ENCODE measurements around the gene TTLL5. TPM values are rescaled to one million over a fixed set of nuclear protein-coding genes. Genes with fewer than 3 reads are reported as not detected.

Gene TTLL5
- total RNA-seq, 2 experiments from 2014 or later: 19.8 to 26.4 TPM

GRCh38 chr14:75884198-75884611, 223.2 kb downstream of the TTLL5 start:
- H3K4me3 Mint-ChIP-seq: no peak overlapping the region
- ATAC-seq (ENCODE audit: poor library complexity): no peak
- POLR2A ChIA-PET: no interaction called here
- no peak for DNase-seq
- H3K36me3 ChIP-seq (ENCODE audit: insufficient read depth, low read length): peaks cover 5% of the 10 kb centered on the region
- no peaks in the 10 kb centered on the region for H3K9me3 ChIP-seq (ENCODE audit: control insufficient read depth in 1 of 2, insufficient read depth in 1 of 2, low read length in 2 of 2)
- H3K9me3 Mint-ChIP-seq: no peaks in the 10 kb centered on the region
- no peaks in the 10 kb centered on the region for H3K27me3 Mint-ChIP-seq
- H3K36me3 Mint-ChIP-seq (ENCODE audit: low read depth): peaks cover 44% of the 10 kb centered on the region
- no peak for TF ChIP-seq CTCF (IDR thresholded peaks at IDR 0.05)
- no peak overlapping the region for H3K27ac ChIP-seq (ENCODE audit: low read depth in 1 of 2, low read length in 2 of 2)
- no peaks in the 10 kb centered on the region for H3K4me1 Mint-ChIP-seq (ENCODE audit: low read depth)
- intact Hi-C loops (cut with DNase I, micrococcal nuclease): no loop called here
- H3K27me3 ChIP-seq (ENCODE audit: control insufficient read depth in 1 of 2, insufficient read depth in 2 of 2, low read length in 2 of 2): no peaks in the 10 kb centered on the region
- no peak overlapping the region for H3K27ac Mint-ChIP-seq
- H3K4me1 ChIP-seq (ENCODE audit: insufficient read depth, low read length): no peaks in the 10 kb centered on the region
- H3K4me3 ChIP-seq (ENCODE audit: low read length): no peak overlapping the region
- CTCF ChIA-PET: no interaction called here

DNA sequence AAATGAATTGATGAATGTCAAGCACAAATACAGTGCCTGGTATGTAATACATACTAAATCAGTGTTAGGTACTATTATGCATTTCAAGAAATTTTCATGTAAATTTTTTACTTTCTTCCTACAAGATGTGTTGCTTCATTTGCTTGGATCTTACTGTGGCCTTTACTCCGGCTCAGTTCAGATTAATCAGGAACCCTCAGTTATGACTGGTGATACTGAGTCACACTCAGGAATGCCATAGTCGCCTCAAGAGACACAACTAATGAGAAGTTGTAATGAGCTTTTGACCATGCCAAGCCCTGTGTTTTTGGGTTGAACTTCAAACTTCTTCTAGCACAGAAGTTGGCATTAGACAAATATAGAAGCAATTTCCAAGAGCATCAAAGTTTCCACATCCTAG, 224.8 kb downstream of the TTLL5 start:
- H3K4me1 ChIP-seq (ENCODE audit: insufficient read depth, low read length): no peaks in the 10 kb centered on the region
- no peak overlapping the region for H3K4me3 Mint-ChIP-seq
- H3K36me3 ChIP-seq (ENCODE audit: insufficient read depth, low read length): peaks cover 5% of the 10 kb centered on the region
- no peaks in the 10 kb centered on the region for H3K27me3 ChIP-seq (ENCODE audit: control insufficient read depth in 1 of 2, insufficient read depth in 2 of 2, low read length in 2 of 2)
- ChIA-PET CTCF (no interaction called here), POLR2A (no interaction called here)
- H3K9me3 ChIP-seq (ENCODE audit: control insufficient read depth in 1 of 2, insufficient read depth in 1 of 2, low read length in 2 of 2): no peaks in the 10 kb centered on the region
- no peak overlapping the region for H3K27ac Mint-ChIP-seq
- ATAC-seq (ENCODE audit: poor library complexity) (no peak), DNase-seq (no peak)
- no peak for TF ChIP-seq CTCF (IDR thresholded peaks at IDR 0.05)
- H3K27me3 Mint-ChIP-seq: no peaks in the 10 kb centered on the region
- H3K4me1 Mint-ChIP-seq (ENCODE audit: low read depth): no peaks in the 10 kb centered on the region
- H3K4me3 ChIP-seq (ENCODE audit: low read length): no peak overlapping the region
- no peaks in the 10 kb centered on the region for H3K9me3 Mint-ChIP-seq
- peaks cover 44% of the 10 kb centered on the region for H3K36me3 Mint-ChIP-seq (ENCODE audit: low read depth)
- intact Hi-C loops (cut with DNase I, micrococcal nuclease): no loop called here
- H3K27ac ChIP-seq (ENCODE audit: low read depth in 1 of 2, low read length in 2 of 2): no peak overlapping the region

DNA sequence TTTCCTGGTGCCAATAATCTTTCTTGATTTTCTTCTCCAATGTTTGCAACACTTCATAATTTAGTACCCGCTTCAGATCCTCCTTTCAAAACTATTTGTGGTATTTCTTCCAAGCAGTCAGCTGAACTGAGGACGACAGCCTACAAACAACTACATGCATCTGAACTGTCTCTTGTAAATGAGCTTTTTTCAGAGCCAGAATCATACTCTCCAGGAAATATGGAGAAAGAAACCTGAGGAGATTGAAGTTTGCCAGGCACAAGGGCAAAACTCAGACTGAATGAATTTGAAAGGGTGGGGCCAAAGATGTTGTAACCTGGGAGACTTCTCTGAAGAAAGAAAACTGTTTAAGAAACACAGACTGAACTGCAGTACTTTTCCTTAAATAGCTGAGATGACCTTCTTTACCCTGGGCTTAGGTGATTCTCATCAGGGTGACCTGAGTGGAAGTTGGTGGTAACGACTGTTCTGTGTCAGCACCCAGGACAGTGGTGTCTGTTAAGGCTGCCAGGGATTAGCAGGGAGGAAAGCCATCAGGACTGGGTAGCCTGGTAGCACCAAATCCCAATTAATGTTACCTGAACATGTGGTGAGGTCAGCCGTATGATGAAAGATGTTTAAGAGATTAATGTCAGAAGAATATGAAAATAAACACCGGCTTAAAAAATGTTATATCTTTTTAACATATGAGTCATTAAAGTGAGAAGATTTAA, 225.7 kb downstream of the TTLL5 start:
- Histone ChIP-seq H3K27ac (ENCODE audit: low read depth in 1 of 2, low read length in 2 of 2) (no peak overlapping the region), H3K4me3 (ENCODE audit: low read length) (no peak overlapping the region), H3K9me3 (ENCODE audit: control insufficient read depth in 1 of 2, insufficient read depth in 1 of 2, low read length in 2 of 2) (no peaks in the 10 kb centered on the region), H3K36me3 (ENCODE audit: insufficient read depth, low read length) (peaks cover 5% of the 10 kb centered on the region), H3K4me1 (ENCODE audit: insufficient read depth, low read length) (no peaks in the 10 kb centered on the region), H3K27me3 (ENCODE audit: control insufficient read depth in 1 of 2, insufficient read depth in 2 of 2, low read length in 2 of 2) (no peaks in the 10 kb centered on the region)
- no peak for DNase-seq
- ChIA-PET POLR2A (no interaction called here), CTCF (interaction anchor here (0.9 kb wide), 1 partner anchor 32 kb away, joined by 3 read pairs; no protein-coding TSS in a partner anchor)
- no peak overlapping the region for H3K27ac Mint-ChIP-seq
- ATAC-seq (ENCODE audit: poor library complexity): no peak
- no peak for TF ChIP-seq CTCF (IDR thresholded peaks at IDR 0.05)
- H3K27me3 Mint-ChIP-seq: no peaks in the 10 kb centered on the region
- no peak overlapping the region for H3K4me3 Mint-ChIP-seq
- intact Hi-C loops (cut with DNase I, micrococcal nuclease): no loop called here
- no peaks in the 10 kb centered on the region for H3K4me1 Mint-ChIP-seq (ENCODE audit: low read depth)
- H3K36me3 Mint-ChIP-seq (ENCODE audit: low read depth): peaks cover 38% of the 10 kb centered on the region
- H3K9me3 Mint-ChIP-seq: no peaks in the 10 kb centered on the region

Measured in CD4-positive, alpha-beta T cell (primary cell).